DOHH2 (cell line): ENCODE results near the gene NFIX.

Experiments
- H3F3A ChIP-seq: fragments of 200-600 bp; sonication (generic), shearing (Covaris generic); 2 replicates; pipeline ENCODE4 v1.6.0; 2016; ENCODE audit warnings: antibody characterized with exemption, mild to moderate bottlenecking; ENCODE audit not compliant: control insufficient read depth, insufficient read depth
- H3K27ac ChIP-seq: fragments of 200-600 bp; sonication (generic); 2 replicates; pipeline ENCODE4 v1.5.1; 2014; ENCODE audit warnings: low read depth, mild to moderate bottlenecking, low read length, moderate library complexity
- H3K27me3 ChIP-seq: fragments of 200-600 bp; sonication (generic); 2 replicates; pipeline ENCODE4 v1.6.1; 2014; ENCODE audit warnings: mild to moderate bottlenecking, low read length, mixed read lengths; ENCODE audit not compliant: control insufficient read depth
- H3K36me3 ChIP-seq: fragments of 200-600 bp; sonication (generic); 2 replicates; pipeline ENCODE4 v1.6.1; 2014; ENCODE audit warnings: mild to moderate bottlenecking, low read length, moderate library complexity, mixed read lengths; ENCODE audit not compliant: control insufficient read depth
- H3K4me1 ChIP-seq: fragments of 200-600 bp; sonication (generic); 2 replicates; pipeline ENCODE4 v1.6.1; 2014; ENCODE audit warnings: mild to moderate bottlenecking, low read length, mixed read lengths; ENCODE audit not compliant: control insufficient read depth
- H3K4me2 ChIP-seq: fragments of 200-600 bp; sonication (generic); 2 replicates; pipeline ENCODE4 v1.6.0; 2014; ENCODE audit warnings: mild to moderate bottlenecking, low read length, moderate library complexity
- H3K4me3 ChIP-seq: fragments of 200-600 bp; sonication (generic); 2 replicates; pipeline ENCODE4 v1.5.1; 2014; ENCODE audit warnings: mild to moderate bottlenecking, low read length, mixed read lengths
- H3K79me2 ChIP-seq: fragments of 200-600 bp; sonication (generic); 2 replicates; pipeline ENCODE4 v1.6.1; 2014; ENCODE audit warnings: mild to moderate bottlenecking, low read length, mixed read lengths; ENCODE audit not compliant: control insufficient read depth
- H3K9me2 ChIP-seq: fragments of 200-600 bp; sonication (generic); replicated peaks from 2 replicates; pipeline ENCODE4 v1.6.1; 2014; ENCODE audit warnings: mild to moderate bottlenecking, low read length, mixed read lengths; ENCODE audit not compliant: control insufficient read depth
- H3K9me3 ChIP-seq: fragments of 200-600 bp; sonication (generic); 2 replicates; pipeline ENCODE4 v1.6.1; 2014; ENCODE audit warnings: antibody characterized with exemption, low read length, mixed read lengths; ENCODE audit not compliant: control insufficient read depth, insufficient read depth
- H4K20me1 ChIP-seq: fragments of 200-600 bp; sonication (generic); 2 replicates; pipeline ENCODE4 v1.6.0; 2014; ENCODE audit warnings: low read depth, mild to moderate bottlenecking, antibody characterized with exemption, low read length, moderate library complexity; ENCODE audit not compliant: control insufficient read depth, insufficient read depth
- CTCF ChIP-seq: fragments of 200-600 bp; sonication (generic); IDR thresholded peaks from one replicate; pipeline ENCODE4 v1.5.1; 2014; ENCODE audit warnings: antibody characterized with exemption, mild to moderate bottlenecking, low read depth, low read length; ENCODE audit not compliant: poor library complexity, severe bottlenecking
- EZH2phosphoT487 ChIP-seq: fragments of 200-600 bp; sonication (generic); IDR thresholded peaks from 2 replicates; pipeline ENCODE4 v1.6.1; 2017; ENCODE audit warnings: borderline replicate concordance, mild to moderate bottlenecking, antibody characterized with exemption, low read length, moderate library complexity, mixed read lengths

The NFIX gene

GRCh38 chr19:13010038-13010991 lies 15.0 kb downstream of the NFIX start:
- Histone ChIP-seq H3K9me3 (no peaks in the 10 kb centered on the region), H3K79me2 (no peaks in the 10 kb centered on the region), H3F3A (no peaks in the 10 kb centered on the region), H3K4me1 (no peaks in the 10 kb centered on the region), H3K9me2 (no peaks in the 10 kb centered on the region), H4K20me1 (no peaks in the 10 kb centered on the region), H3K4me2 (no peak overlapping the region), H3K27me3 (peaks cover 25% of the 10 kb centered on the region), H3K4me3 (no peak overlapping the region), H3K27ac (no peak overlapping the region), H3K36me3 (no peaks in the 10 kb centered on the region)
- no peak for TF ChIP-seq EZH2phosphoT487
- TF ChIP-seq CTCF = no peak

- H3K27ac ChIP-seq = no peak overlapping the region
- H3K4me2 ChIP-seq = no peak overlapping the region
- no peak overlapping the region for H3K4me3 ChIP-seq
Observed at GRCh38 chr19:13010992-13011652, 15.8 kb downstream of the NFIX start.

GRCh38 chr19:13011653-13012389 lies 16.5 kb downstream of the NFIX start:
- Histone ChIP-seq H3K79me2 (no peaks in the 10 kb centered on the region), H3K27me3 (peaks cover 30% of the 10 kb centered on the region)

More at GRCh38 chr19:13010992-13011652, 15.8 kb downstream of the NFIX start:
- Histone ChIP-seq H3K9me2 (no peaks in the 10 kb centered on the region), H4K20me1 (no peaks in the 10 kb centered on the region), H3K4me1 (no peaks in the 10 kb centered on the region), H3F3A (no peaks in the 10 kb centered on the region), H3K27me3 (peaks cover 30% of the 10 kb centered on the region), H3K9me3 (no peaks in the 10 kb centered on the region), H3K36me3 (no peaks in the 10 kb centered on the region), H3K79me2 (no peaks in the 10 kb centered on the region)
- no peak for TF ChIP-seq EZH2phosphoT487
- TF ChIP-seq CTCF = no peak

More at GRCh38 chr19:13011653-13012389, 16.5 kb downstream of the NFIX start:
- no peaks in the 10 kb centered on the region for H3K4me1 ChIP-seq
- no peaks in the 10 kb centered on the region for H3K36me3 ChIP-seq
- no peak overlapping the region for H3K27ac ChIP-seq
- H3K9me2 ChIP-seq = no peaks in the 10 kb centered on the region
- TF ChIP-seq EZH2phosphoT487 = no peak
- no peak for TF ChIP-seq CTCF
- H3K4me3 ChIP-seq = no peak overlapping the region
- no peaks in the 10 kb centered on the region for H3F3A ChIP-seq
- H4K20me1 ChIP-seq = no peaks in the 10 kb centered on the region
- H3K9me3 ChIP-seq = no peaks in the 10 kb centered on the region
- H3K4me2 ChIP-seq = no peak overlapping the region
